GM19238 (cell line): Measurements from ENCODE around the gene FGF8.

ENCODE experiments used
- DNase-seq: peaks from one replicate; pipeline ENCODE4 v3.0.0; 2011; ENCODE audit warnings: low spot score; ENCODE audit not compliant: insufficient read length

FGF8 gene

DNA sequence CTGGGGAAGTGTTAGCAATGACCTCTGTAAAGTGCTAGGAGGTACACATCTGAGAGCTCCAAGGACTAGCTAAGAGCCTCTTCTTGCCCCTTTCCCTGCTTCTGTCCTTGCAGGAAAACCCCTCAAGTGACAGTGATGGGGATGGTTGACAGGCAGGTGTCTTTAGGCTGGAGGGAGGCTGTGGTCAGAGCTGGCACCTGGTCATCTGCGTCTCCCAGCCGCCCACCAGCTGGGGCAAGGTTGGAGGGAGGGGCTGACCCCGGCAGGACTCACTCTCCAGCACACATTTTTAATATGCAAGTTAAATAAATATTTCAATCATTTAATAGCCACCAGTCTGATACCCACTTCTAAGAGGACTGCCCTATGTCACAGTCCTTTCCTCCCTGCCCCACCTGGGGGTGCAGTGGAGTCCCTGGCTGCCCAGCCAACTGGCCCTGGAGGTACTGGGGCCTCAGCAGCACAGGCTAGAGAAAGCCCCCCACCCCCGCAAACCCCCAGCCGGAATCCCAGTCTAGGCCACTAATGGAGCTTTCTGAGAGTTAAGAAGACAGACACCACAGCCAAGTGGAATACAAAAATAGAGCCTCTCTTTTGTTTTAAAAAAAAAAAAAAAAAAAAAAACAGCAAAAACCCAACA lies 6.3 kb downstream of the FGF8 start:
- no peak for DNase-seq

DNA sequence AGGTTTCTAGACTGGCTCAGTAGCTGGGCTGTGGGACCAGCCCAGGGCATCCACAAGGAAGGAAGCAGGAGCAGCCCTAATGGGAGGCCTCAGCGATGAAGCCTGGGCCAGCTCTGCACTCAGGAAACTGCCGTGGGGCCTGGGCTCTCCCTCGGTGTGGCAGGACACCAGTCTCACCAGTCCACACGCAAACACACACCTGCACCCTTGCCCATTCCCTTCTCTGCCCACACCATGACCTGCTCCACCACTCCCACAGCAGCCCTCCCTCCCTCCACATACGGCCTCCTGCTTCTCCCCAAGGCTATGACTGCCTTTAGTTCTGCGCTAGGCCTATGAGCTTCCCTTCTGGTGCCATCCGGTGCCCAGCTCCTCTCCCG lies 7.1 kb downstream of the FGF8 start:
- no peak for DNase-seq

DNA sequence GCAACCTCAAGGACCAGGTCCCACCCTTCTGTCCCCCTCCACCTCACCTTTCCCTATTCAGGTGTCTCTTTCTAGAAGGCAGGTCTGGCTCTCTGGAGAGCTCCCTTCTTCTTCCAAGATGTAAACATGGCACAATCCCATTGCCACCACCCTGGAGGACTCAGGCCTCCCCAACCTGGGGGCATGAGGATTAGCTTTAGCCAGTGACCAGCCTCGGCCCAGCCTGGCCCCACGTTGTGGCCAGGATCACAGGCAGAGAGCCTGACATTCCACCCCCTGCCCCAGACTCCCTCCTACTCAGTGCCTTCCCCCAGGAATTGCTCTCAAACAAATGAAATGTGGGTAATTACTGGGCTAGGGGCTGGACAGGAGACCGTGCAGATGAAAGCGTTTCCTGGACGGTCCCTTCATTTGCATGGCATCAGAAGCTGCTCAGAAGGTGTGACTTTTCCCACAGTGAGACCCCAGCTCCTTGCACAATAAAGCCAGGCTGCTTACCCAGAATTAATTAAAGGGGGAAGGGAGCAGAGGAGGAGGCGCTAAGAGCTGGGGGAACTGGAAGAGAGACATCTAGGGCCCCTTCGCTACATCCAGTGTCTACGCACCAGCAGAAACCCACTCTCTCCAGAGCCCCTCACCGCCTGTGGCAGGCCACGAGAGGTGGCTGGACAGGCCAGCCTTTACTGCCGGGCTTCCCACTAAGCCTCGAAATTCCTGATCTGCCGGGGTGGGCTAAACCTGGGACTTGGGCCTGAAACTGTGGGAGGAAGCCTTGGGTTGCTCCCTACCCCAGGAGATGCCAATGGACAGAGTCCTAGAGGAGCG lies 7.7 kb downstream of the FGF8 start:
- DNase-seq = no peak

DNA sequence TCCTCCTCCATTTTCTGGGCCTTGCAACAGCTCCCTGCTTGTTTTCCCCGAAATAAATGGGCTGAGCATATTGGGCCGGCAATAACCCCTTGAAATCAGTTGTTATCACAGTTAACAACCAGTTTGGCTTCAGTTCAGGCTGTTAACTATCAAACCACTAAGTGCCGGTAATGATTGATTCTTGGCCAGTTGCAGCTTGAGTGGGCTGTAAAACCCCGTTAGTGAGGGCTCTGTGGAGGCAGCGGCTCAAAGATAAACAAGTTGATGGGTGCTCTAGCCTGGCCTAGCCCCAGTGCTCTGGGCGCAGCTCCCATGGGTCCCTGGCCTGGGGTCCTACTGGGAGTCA lies 8.3 kb downstream of the FGF8 start:
- DNase-seq = no peak

DNA sequence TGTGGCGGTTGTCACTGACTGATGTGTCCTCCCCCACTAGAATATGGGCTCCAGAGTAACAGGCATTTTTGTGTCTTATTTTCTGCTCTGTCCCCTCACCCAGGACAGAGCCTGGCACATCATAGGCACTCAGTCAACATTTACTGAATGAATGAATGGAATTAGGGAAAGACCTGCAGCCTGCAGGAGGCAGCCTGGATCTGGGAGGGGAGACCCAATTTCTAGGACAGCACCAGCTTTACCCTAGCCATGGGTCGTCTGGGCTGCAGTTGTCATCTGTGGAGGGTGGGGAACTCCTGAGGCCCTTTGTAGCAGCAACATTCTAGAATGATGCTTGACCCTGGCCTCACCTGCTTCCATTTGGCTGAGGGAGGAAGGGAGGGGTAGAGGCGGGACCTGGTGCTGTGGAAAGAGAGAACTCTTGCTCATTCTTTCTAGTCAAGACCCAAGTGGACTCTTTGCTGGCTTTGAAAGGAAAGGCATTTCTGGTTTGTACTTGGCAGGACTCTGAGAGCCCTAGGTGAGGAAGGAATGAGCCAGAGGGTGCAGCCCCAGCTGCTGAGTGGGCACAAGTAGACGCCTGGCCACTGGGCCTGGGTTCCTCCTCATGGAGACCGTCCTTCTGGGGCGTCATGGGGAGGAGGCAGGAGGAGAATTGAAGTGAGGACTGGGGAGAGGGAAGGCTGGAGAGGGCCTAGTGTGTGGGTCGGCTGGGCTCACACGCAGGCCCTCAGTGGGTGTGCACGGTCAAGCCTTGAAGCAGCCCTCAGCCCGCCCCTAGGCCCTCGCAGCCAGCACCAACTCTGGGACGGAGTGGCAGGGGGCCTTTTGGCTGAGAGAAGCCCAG lies 8.9 kb downstream of the FGF8 start:
- DNase-seq = no peak

DNA sequence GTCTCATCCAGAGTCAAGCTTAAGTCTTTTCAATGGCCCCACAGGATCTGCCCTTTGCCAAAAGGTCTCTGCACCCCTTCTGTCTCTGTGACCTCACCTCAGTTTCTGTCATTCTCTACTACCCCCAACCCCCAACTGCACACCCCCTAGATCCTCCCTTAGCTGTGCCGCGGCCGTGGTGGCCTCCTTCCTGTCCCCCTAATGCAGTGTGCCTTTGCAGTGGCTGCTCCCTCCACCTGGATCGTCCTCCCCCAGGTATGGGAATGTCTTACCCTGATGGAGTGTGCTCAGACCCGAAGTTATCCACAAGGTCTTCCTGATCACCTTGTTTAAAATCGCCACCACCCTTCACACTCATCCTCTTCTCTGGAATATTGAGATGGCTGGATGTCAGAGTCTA lies 9.6 kb downstream of the FGF8 start:
- DNase-seq = no peak

DNA sequence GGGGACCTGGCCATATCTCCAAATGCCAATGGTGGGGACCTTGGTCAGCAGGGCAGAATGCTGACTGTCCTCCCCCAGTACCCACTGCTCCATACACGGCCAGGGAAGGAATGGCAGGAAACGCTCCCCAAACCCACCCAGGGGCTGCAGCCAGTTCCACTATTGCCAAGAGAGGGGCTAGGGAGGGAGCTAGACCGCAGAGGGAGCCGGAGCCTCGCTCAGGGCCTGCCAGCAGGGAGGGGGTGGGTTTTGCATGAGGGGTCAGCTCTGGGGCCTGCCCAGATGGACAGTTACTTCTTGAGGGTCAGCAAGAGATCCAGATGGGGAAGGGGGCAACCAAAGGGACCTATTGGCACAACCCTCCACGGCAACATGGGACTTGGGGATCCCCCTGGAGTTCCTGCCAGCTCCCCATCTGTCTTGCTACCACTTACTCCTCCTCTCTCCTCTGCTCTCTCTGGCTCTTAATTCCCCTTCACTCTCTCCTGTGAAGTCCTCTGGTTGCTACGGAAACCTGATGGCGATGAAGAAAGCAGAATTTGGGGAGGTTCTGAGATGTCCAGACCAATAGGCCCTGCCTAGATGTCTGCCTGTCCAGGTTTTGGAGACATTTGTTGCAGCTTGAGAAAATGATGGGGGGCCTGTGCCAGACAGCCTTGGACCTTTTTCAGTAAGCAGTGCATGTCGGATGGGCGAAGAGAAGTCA lies 12.6 kb downstream of the FGF8 start:
- DNase-seq = no peak

DNA sequence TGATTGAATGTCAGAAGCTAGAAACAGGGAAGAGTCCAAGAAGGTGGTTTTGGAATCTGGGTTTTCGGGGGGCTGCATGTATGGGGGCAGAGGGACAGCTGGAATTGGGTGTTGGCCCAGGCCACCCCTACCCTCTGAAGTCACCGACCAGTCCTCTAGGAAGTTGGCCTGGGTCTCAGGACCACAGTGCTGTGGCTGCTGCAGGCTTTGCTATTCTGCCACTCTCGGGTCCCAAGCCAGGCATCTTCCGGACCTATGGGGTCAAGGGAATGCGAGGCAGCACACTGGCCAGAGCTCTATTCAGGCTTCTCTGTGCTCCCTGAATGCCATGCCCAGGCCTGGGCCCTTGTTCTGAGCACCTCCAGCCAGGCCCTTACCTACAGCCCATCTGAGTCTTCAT lies 13.2 kb downstream of the FGF8 start:
- DNase-seq = no peak

DNA sequence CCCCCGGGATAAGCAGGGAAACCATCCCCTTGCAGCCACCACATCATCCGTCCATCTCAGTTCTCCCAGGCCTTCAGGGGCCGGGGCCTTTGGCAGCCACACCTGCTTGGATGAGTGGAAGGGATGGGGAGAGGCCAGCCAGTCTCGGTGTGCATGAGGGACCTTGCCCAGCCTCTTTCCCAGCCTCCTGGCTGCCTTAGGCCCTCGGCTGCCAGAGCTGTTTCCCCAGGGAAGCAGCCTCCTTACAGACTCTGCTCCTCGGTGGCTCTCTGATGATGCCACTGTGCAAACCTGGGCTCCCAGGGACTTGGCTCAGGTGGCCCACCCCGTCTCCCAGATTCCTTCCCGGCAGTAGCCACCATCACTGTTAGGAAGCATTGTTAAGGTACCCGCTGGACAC lies 14.7 kb downstream of the FGF8 start:
- DNase-seq = no peak

DNA sequence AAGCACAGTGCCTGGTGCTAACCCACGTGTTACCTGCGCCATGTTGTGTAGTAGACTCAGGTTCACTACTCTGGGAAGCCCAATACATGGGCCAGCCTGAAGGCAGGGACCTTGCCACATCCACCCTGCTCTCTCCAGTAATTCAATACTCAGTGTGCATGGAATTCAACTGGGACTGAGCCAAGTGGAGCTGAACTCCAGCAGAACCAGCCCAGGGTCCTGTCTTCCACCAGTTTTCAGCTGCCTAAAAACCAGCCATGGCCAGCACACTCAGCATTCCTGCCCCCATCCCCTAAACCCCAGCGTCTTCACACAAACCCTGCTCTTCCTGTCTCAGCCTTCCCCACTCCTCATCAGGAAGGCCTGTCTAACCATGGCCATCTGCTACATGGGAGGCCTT lies 15.4 kb downstream of the FGF8 start:
- no peak for DNase-seq

DNA sequence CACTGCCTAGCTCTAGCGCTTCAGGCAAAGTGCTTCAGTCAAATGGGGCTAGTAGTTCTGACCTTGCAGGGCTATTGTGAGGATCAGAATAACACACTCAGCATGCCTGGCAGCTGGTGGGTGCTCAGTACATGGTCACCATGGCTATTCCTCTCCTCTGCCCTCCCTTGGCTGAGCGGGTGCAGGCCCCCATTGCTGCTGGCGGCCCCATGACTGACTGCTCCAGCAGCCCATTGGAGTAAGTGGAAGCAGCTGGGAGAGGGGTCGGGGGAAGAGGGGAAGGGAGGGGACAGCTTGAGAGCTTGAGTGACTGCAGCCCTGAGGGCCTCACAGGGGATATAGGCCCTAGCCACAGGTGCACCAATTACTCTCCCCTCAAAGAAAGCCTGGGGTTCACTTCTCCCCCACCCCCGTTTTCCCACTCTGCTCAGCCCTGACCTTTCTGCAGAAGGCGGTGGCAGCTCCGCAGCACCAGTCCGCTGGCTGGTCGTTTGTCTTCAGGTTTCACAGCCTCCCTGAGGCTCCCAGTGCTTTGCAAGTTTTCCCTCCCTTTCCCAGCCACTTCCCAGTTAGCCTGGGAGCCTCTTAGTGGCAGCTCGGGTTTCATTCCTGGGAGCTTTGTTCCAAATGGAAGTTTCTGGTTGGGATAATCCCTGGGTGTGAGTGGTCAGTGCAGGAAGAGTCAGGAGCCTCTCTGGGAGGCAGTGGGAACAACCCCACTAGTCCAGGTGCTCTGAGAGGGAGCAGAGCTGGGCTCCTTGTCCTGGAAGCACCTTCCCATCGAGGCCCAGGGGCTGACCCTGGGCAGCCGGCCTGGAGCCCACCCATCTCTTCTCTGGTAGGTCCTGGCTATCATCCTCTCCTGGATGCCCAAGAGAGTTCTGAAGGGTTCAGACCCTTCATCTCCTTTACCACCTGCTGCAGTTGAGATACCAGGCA lies 16.3 kb downstream of the FGF8 start:
- no peak for DNase-seq

DNA sequence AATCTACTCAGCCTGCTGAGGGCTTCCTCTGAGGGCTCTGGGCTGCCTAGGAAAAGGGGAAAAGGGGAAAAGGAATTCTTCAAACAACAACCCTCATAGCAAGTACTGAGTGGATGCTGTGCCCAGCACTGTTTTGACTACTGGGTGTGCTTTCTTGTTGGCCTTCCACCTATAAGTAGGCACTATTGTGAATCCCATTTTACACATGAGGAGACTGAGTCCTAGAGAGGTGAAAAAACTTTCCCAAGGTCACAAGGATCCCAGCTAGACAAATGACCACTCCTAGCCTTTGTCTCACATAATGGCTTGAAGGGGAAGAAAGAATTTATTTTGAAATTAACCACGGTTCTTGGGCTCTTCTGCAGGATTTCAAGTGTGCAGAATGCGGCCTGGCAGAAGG lies 17.1 kb downstream of the FGF8 start:
- no peak for DNase-seq

DNA sequence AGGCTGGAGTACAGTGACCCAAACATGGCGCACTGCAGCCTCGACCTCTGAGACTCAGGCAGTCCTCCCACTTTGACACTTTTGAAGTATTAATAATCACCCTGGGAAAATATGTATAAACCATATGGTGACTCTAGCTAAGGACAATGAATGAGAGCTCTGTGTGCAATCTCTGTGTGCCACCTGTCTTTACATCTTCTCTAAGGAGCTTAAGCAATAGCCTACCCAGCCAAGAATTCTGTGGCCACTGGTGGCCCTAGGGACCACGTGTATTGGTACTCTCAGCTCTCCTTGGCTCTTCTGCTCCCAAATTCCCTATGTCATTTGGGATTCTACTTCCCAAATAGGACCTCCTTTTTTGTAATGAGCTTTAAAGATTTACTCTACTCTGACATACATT lies 23.7 kb downstream of the FGF8 start:
- DNase-seq = no peak

DNA sequence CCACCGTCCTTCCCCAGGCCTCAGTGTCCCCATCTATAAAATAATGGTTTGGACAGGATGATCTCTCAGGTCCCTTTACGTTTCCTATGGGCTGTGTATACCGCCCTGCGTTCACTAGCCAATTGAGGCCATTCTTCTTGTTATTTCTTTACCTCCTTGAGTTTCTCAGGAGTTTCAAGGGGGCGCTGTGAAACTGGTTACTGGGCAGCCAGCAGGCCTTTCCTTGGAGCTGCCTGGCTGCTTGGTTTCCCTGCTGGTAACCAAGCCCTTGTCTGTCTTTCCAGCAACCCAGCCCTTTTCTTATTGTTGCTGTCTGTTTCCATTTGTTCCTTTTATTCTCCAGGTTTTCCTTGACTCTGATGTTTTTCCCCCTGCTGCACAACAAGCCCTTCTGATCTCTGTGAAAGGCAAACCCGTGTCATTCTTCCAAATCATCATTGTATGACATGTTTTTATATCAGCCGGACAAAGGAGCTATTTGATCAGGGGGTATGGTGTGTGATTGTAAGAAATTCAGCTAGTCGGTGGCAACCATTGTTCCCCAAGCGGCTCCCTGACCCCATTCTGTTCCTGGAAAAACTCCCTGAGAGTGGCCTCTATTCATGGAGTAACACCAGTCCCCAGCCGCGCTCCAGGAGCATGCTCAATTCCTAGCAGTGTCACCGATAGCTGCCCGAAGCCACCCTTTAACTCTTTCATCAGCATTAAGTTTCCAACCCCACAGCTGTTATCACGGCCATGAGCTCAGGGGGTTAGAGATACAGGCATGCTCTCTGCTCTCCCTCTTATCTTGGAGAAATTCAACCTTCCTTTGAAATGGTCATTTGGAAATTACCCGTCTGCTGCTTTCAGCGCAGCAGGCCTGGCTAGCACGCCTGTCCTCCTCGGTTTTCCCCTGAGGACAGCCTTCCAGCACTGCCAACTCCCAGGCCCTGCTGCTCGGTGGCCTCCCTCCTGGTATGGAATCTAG lies 26.6 kb downstream of the FGF8 start:
- DNase-seq = no peak

DNA sequence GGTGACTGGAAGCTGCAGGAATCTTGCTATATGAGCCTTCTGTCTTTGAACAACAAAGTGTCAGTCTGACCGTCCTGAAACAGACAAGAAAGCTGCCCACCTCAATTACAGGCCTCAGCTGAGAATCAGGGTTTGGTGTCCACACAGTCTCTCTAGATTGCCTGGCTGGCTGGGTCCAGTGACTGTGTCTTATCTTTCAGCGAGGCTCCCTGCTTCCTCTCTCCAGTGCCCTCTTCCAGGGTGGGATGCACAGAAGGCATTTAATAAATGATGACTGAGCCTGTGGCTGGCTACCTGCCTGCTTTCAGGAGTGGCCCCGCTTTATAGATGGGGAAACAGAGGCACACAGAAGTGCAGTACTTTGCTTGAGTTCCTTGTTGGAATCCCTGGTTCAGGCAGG lies 27.4 kb downstream of the FGF8 start:
- DNase-seq = no peak

DNA sequence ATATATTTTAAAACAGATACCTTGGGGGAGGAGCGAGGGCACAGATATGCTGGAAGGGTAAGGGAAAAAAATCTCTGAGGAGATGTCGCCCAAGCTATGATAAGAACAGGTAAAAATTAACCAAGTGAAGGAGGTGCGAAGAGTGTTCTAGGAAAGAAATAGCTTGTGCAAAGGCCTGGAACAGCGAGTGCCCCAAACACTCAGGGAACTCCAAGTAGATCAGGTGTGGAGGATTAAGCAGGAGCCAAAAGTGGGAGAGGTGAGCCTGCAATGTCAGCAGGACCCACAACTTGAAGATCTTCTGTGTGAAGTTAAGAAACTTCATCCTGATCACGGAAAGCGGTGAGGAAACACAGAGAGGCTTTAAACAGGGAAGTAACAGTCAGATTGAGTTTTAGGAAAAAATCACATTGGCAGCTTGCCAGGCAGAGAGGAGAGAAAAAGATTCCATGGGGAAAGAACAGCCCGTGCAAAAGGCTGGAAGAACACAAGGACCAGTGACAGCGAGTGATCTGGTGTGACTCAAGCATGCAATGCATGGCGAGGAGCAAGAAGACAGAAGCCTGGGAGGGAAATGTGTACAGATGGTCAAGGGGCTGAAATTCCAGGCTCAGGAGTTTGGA lies 30.7 kb downstream of the FGF8 start:
- no peak for DNase-seq

DNA sequence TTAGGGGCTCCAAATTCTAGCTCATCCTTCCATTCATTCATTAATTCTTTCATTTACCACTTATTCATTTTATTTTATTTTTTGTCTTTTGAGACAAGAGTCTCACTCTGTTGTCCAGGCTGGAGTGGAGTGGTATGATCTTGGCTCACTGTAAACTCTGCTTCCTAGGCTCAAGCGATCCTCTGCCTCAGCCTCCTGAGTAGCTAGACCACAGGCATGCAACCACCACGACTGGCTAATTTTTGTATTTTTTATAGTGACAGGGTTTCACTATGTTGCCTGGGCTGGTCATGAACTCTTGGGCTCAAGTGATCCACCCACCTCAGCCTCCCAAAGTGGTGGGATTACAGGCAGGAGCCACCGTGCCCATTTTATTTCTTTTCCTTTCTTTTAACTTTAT lies 31.6 kb downstream of the FGF8 start:
- DNase-seq = no peak

DNA sequence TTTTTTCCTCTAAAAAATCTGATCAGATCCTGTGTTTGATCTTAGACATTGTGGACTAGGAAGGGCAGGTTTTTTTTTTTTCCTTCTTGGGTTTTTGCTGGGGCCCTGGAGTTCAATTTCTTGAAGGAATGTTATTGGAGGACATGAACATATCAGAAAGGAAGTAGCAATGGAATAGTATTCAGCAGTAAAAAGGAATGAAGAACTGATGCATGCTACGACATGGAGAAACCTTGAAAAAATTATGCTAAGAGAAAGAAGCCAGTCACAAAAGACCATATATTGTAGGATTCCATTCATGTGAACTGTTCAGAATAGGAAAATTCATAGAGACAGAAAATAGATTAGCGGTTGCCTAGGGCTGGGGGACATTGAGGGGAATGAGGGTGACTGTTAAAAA lies 34.0 kb downstream of the FGF8 start:
- no peak for DNase-seq

DNA sequence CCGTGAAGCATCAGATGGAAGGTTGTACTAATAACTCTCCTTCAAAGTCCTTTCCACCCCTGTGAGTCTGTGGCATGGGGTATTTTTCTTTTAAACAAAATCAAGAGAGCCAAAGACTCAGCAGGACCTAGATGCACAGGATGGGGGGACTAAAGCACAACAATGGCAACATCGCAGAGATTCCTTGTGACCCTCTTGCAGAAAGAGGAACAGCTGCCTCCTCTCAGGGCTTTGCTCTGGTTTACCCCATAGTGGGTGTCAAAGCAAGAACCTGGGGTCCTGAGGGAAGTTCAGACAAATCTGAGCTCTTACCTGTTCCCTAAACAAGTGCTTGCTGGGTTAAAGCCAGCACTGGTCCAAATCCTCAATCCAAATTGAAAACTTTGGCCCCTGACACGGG lies 39.2 kb downstream of the FGF8 start:
- no peak for DNase-seq
